AG09309 (cell line): Measurements from ENCODE around the gene EIF3M.

Source experiments
- DNase-seq: peaks from one replicate; pipeline ENCODE4 v3.0.0-alpha.2; 2010; ENCODE audit warnings: low read depth
- H3K4me3 ChIP-seq: 2 replicates; pipeline ENCODE4 v1.5.1; 2011; ENCODE audit warnings: mild to moderate bottlenecking, low read depth, low read length, moderate library complexity; ENCODE audit not compliant: control insufficient read depth
- CTCF ChIP-seq: IDR thresholded peaks from 2 replicates; pipeline ENCODE4 v1.5.1; 2011; ENCODE audit warnings: mild to moderate bottlenecking, low read depth, low read length, inconsistent platforms; ENCODE audit not compliant: insufficient read depth, control insufficient read depth; ENCODE audit errors: missing control alignments

EIF3M gene

GRCh38 chr11:32571039-32571438, 12.6 kb upstream of the EIF3M start:
- H3K4me3 ChIP-seq: no peak overlapping the region
- no peak for DNase-seq
- no peak for TF ChIP-seq CTCF

GRCh38 chr11:32573228-32573627, 10.4 kb upstream of the EIF3M start:
- no peak for DNase-seq
- no peak for TF ChIP-seq CTCF
- no peak overlapping the region for H3K4me3 ChIP-seq

GRCh38 chr11:32574421-32574820, 9.2 kb upstream of the EIF3M start:
- no peak overlapping the region for H3K4me3 ChIP-seq
- DNase-seq: no peak
- TF ChIP-seq CTCF: no peak

GRCh38 chr11:32575070-32575469, 8.6 kb upstream of the EIF3M start:
- DNase-seq: no peak
- H3K4me3 ChIP-seq: no peak overlapping the region
- no peak for TF ChIP-seq CTCF

- no peak for TF ChIP-seq CTCF
- H3K4me3 ChIP-seq: no peak overlapping the region
- no peak for DNase-seq
These were observed 7.2 kb upstream of the EIF3M start for GRCh38 chr11:32576456-32576855.

GRCh38 chr11:32580967-32581366, 2.7 kb upstream of the EIF3M start:
- TF ChIP-seq CTCF: no peak
- H3K4me3 ChIP-seq: no peak overlapping the region
- no peak for DNase-seq

GRCh38 chr11:32581556-32581955, 2.1 kb upstream of the EIF3M start:
- H3K4me3 ChIP-seq: no peak overlapping the region
- no peak for DNase-seq
- TF ChIP-seq CTCF: no peak
